Hepatocyte (in vitro differentiated cells): ENCODE results near the gene DPP9. TPM values are rescaled to one million over a fixed set of nuclear protein-coding genes. Genes with fewer than 3 reads are reported as not detected.
A peak's percentile ranks its signal among the peaks of the same experiment; 100 is the strongest.

ENCODE experiments used
- DNase-seq: peaks from one replicate; pipeline ENCODE4 v3.0.0-alpha.2; 2016; ENCODE audit warnings: low spot score
- H2AFZ ChIP-seq: fragments of 200-600 bp; sonication (generic); 2 replicates; pipeline ENCODE4 v1.6.0; 2016; ENCODE audit warnings: antibody characterized with exemption, mild to moderate bottlenecking
- H3K27ac ChIP-seq: fragments of 200-600 bp; sonication (generic); 2 replicates; pipeline ENCODE4 v1.5.1; 2016; ENCODE audit warnings: mild to moderate bottlenecking
- H3K27me3 ChIP-seq: fragments of 200-600 bp; sonication (generic); 2 replicates; pipeline ENCODE4 v1.6.1; 2016
- H3K36me3 ChIP-seq: fragments of 200-600 bp; sonication (generic); replicated peaks from 2 replicates; pipeline ENCODE4 v1.5.1; 2016; ENCODE audit warnings: low read depth; ENCODE audit not compliant: insufficient read depth
- H3K4me1 ChIP-seq: fragments of 200-600 bp; sonication (generic); 2 replicates; pipeline ENCODE4 v1.5.1; 2016; ENCODE audit warnings: mild to moderate bottlenecking, moderate library complexity; ENCODE audit not compliant: insufficient read depth
- H3K4me2 ChIP-seq: fragments of 200-600 bp; sonication (generic); 2 replicates; pipeline ENCODE4 v1.6.0; 2016
- H3K4me3 ChIP-seq: fragments of 200-600 bp; sonication (generic); 2 replicates; pipeline ENCODE4 v1.5.1; 2016; ENCODE audit warnings: mild to moderate bottlenecking
- H3K79me2 ChIP-seq: fragments of 200-600 bp; sonication (generic); 2 replicates; pipeline ENCODE4 v1.6.0; 2017; ENCODE audit warnings: mild to moderate bottlenecking
- H3K9me2 ChIP-seq: fragments of 200-600 bp; sonication (generic); replicated peaks from 2 replicates; pipeline ENCODE4 v1.6.0; 2017; ENCODE audit warnings: mild to moderate bottlenecking; ENCODE audit not compliant: insufficient read depth
- H3K9me3 ChIP-seq: fragments of 200-600 bp; sonication (generic); 2 replicates; pipeline ENCODE4 v1.5.1; 2016; ENCODE audit warnings: low read depth, mild to moderate bottlenecking
- H4K20me1 ChIP-seq: fragments of 200-600 bp; sonication (generic); 2 replicates; pipeline ENCODE4 v1.6.0; 2016; ENCODE audit warnings: mild to moderate bottlenecking; ENCODE audit not compliant: insufficient read depth, poor library complexity, severe bottlenecking
- CTCF ChIP-seq: fragments of 200-600 bp; sonication (generic); IDR thresholded peaks from 2 replicates; pipeline ENCODE4 v1.5.1; 2016; ENCODE audit warnings: antibody characterized with exemption, mild to moderate bottlenecking; ENCODE audit not compliant: poor library complexity
- EZH2 ChIP-seq: fragments of 200-600 bp; sonication (generic); IDR thresholded peaks from 2 replicates; pipeline ENCODE4 v1.6.1; 2016; ENCODE audit warnings: antibody characterized with exemption, mild to moderate bottlenecking, borderline replicate concordance
- EZH2phosphoT487 ChIP-seq: fragments of 200-600 bp; sonication (generic); IDR thresholded peaks from one replicate; pipeline ENCODE4 v1.6.1; 2018; ENCODE audit warnings: antibody characterized with exemption, mild to moderate bottlenecking, low read depth, moderate library complexity; ENCODE audit not compliant: unreplicated experiment, severe bottlenecking
- WGBS: methylation state at CpG from one replicate; pipeline ENCODE4 v1.1.6; 2016; ENCODE audit warnings: low lambda C conversion rate; ENCODE audit errors: missing lambda C conversion rate; 5-methylcytosine and 5-hydroxymethylcytosine counted together
- polyA plus RNA-seq: library from polyadenylated mRNA; unstranded; fragments of >200 nt; fragmentation: Nextera tagmentation; extraction: Ambion mirVana; gene quantifications from 2 replicates; pipeline ENCODE4 v1.2.1, GENCODE V29; 2016
- total RNA-seq: library from RNA; depleted of rRNA; stranded (reverse); fragments of >200 nt; gene quantifications from 2 replicates; pipeline ENCODE4 v1.2.3, GENCODE V29; 2014

DPP9 gene
- total and polyA plus RNA-seq, 2 experiments from 2014 or later = 27.6 to 32.7 TPM

- WGBS = 91% methylated on average over 11 of the region's 11 CpGs
- Histone ChIP-seq H2AFZ (no peak overlapping the region), H3K9me2 (no peaks in the 10 kb centered on the region), H4K20me1 (no peaks in the 10 kb centered on the region), H3K79me2 (peaks cover 31% of the 10 kb centered on the region), H3K4me3 (no peak overlapping the region), H3K4me1 (peaks cover 15% of the 10 kb centered on the region), H3K27ac (no peak overlapping the region), H3K4me2 (no peak overlapping the region), H3K9me3 (no peaks in the 10 kb centered on the region), H3K27me3 (no peaks in the 10 kb centered on the region), H3K36me3 (no peaks in the 10 kb centered on the region)
- no peak for DNase-seq
- TF ChIP-seq EZH2phosphoT487 = no peak
- no peak for TF ChIP-seq EZH2
- TF ChIP-seq CTCF = no peak
Observed at GRCh38 chr19:4719499-4719866, 4.2 kb downstream of the DPP9 start.

GRCh38 chr19:4717966-4718701 lies 5.5 kb downstream of the DPP9 start:
- Histone ChIP-seq H3K4me1 (peaks cover 15% of the 10 kb centered on the region), H3K36me3 (no peaks in the 10 kb centered on the region), H3K27ac (peak overlapping the region; percentile 9), H3K27me3 (no peaks in the 10 kb centered on the region), H3K9me2 (no peaks in the 10 kb centered on the region), H3K4me3 (no peak overlapping the region), H2AFZ (no peak overlapping the region), H4K20me1 (no peaks in the 10 kb centered on the region), H3K4me2 (no peak overlapping the region), H3K9me3 (no peaks in the 10 kb centered on the region), H3K79me2 (peaks cover 28% of the 10 kb centered on the region)
- no peak for DNase-seq
- TF ChIP-seq EZH2 = no peak
- no peak for TF ChIP-seq CTCF
- no peak for TF ChIP-seq EZH2phosphoT487
- 93% methylated on average over 15 of the region's 15 CpGs for WGBS

GRCh38 chr19:4717191-4717965 lies 6.3 kb downstream of the DPP9 start:
- no peak overlapping the region for H3K4me3 ChIP-seq
- H3K27me3 ChIP-seq = no peaks in the 10 kb centered on the region
- H3K36me3 ChIP-seq = no peaks in the 10 kb centered on the region
- H3K27ac ChIP-seq = peak overlapping the region; percentile 9
- peak overlapping the region; percentile 29 for H3K4me2 ChIP-seq
- H3K9me3 ChIP-seq = no peaks in the 10 kb centered on the region
- WGBS = 80% methylated on average over 21 of the region's 23 CpGs
- peak; percentile 32 for DNase-seq
- no peak overlapping the region for H2AFZ ChIP-seq
- H3K9me2 ChIP-seq = no peaks in the 10 kb centered on the region
- H3K79me2 ChIP-seq = peaks cover 20% of the 10 kb centered on the region
- peaks cover 11% of the 10 kb centered on the region for H3K4me1 ChIP-seq
- no peaks in the 10 kb centered on the region for H4K20me1 ChIP-seq
- TF ChIP-seq EZH2phosphoT487 = no peak
- no peak for TF ChIP-seq EZH2
- no peak for TF ChIP-seq CTCF
